Gastrocnemius medialis (tissue), 4 donors: ENCODE measurements around the gene CD63. TPM values are rescaled to one million over a fixed set of nuclear protein-coding genes. Genes with fewer than 3 reads are reported as not detected.
A peak's percentile ranks its signal among the peaks of the same experiment; 100 is the strongest.

ENCODE experiments used
- ATAC-seq, 2 donors: fragments of 150-250 bp; one replicate each; pipeline ENCODE4 v1.9.1; 2016
- DNase-seq, 2 donors: peaks; one replicate each; pipeline ENCODE4 v3.0.0-alpha.2; 2019
- H3K27ac ChIP-seq, 4 donors: fragments of 200-600 bp; sonication (generic); 1 replicate in 1 of 4; 2 replicates in 3 of 4; pipeline ENCODE4 v1.5.1; 2016 to 2018; ENCODE audit warnings: mild to moderate bottlenecking in 2 of 4, moderate library complexity in 1 of 4
- H3K27me3 ChIP-seq, 3 donors: fragments of 200-600 bp; sonication (generic) in 2 of 3; 1 replicate in 1 of 3; 2 replicates in 2 of 3; pipeline versions ENCODE4 v1.5.1 to v1.6.0; 2016 to 2019; ENCODE audit warnings: mild to moderate bottlenecking in 1 of 3, moderate library complexity in 1 of 3
- H3K36me3 ChIP-seq, 2 donors: fragments of 200-600 bp; sonication (generic) in 1 of 2; one replicate each; pipeline ENCODE4 v1.5.1; 2017 to 2018
- H3K4me1 ChIP-seq, 2 donors: fragments of 200-600 bp; sonication (generic) in 1 of 2; one replicate each; pipeline ENCODE4 v1.5.1; 2016 to 2017; ENCODE audit warnings: mild to moderate bottlenecking in 2 of 2
- H3K4me3 ChIP-seq, 4 donors: fragments of 200-600 bp; sonication (generic) in 3 of 4; 1 replicate in 1 of 4; 2 replicates in 3 of 4; pipeline ENCODE4 v1.5.1; 2016 to 2019; ENCODE audit warnings: mild to moderate bottlenecking in 2 of 4
- H3K9me3 ChIP-seq, 3 donors: fragments of 200-600 bp; sonication (generic) in 2 of 3; 1 replicate in 1 of 3; 2 replicates in 2 of 3; pipeline ENCODE4 v1.5.1; 2016 to 2019
- POLR2A ChIP-seq, 2 donors: fragments of 450-650 bp; IDR thresholded peaks; one replicate each; pipeline ENCODE4 v1.6.1; 2017; ENCODE audit warnings: antibody characterized with exemption in 2 of 2, mild to moderate bottlenecking in 2 of 2, moderate library complexity in 2 of 2
- in situ Hi-C, 4 donors: fragments of 200-750 bp; cut with MboI; loops; one replicate each; pipeline versions ENCODE4 v1.15.0 to v1.8.0; 2017; ENCODE audit warnings: low sequenced_read_pairs in 4 of 4
- intact Hi-C: fragments of 100-400 bp; cut with DNase I; formaldehyde crosslinking; loops from one replicate; pipeline ENCODE4 v1.15.1; 2023; ENCODE audit warnings: low total_unique reads
- total RNA-seq, 4 donors: library from RNA; depleted of rRNA; stranded (reverse); fragments of >200 nt; gene quantifications; one replicate each; pipeline versions ENCODE4 v1.1.0 to v1.2.3, GENCODE V29; 2016
- TF ChIP-seq, protein P1 (sequence below), 5 experiments: fragments of 450-650 bp in 3 of 5; fragments of 200-600 bp in 2 of 5; sonication (generic) in 2 of 5; IDR thresholded peaks in 4 of 5; conservative IDR thresholded peaks in 1 of 5; 1 replicate in 4 of 5; 2 replicates in 1 of 5; pipeline ENCODE4 v1.5.1; 2016 to 2019; ENCODE audit warnings: antibody characterized with exemption in 5 of 5, mild to moderate bottlenecking in 3 of 5, moderate library complexity in 3 of 5

Gene CD63
- total RNA-seq, 4 donors from 2014 or later: 423 to 1,107 (median 634) TPM

- Histone ChIP-seq H3K36me3 (peaks cover 0 to 50% of the 10 kb centered on the region in 2 donors), H3K4me1 (peaks cover 45 to 47% of the 10 kb centered on the region in 2 donors), H3K27ac (peak overlapping the region; percentile 87 to 96 (median 92)), H3K9me3 (no peaks in the 10 kb centered on the region), H3K27me3 (no peaks in the 10 kb centered on the region), H3K4me3 (no peak overlapping the region)
- intact Hi-C loops (loop anchor here (2.0 to 10.0 kb wide), 2 partner anchors 17 to 1415 kb away; partner anchors contain the start of genes CBX5 and HNRNPA1), in situ Hi-C loops (loop anchor here in 1 of 4 donors (25.0 kb wide), 1 partner anchor 1712 kb away; the partner anchor contains the start of gene HOXC10)
- ATAC-seq (no peak), DNase-seq (no peak)
- TF ChIP-seq POLR2A (IDR thresholded peaks at IDR 0.05): no peak
- TF ChIP-seq, protein P1, sequence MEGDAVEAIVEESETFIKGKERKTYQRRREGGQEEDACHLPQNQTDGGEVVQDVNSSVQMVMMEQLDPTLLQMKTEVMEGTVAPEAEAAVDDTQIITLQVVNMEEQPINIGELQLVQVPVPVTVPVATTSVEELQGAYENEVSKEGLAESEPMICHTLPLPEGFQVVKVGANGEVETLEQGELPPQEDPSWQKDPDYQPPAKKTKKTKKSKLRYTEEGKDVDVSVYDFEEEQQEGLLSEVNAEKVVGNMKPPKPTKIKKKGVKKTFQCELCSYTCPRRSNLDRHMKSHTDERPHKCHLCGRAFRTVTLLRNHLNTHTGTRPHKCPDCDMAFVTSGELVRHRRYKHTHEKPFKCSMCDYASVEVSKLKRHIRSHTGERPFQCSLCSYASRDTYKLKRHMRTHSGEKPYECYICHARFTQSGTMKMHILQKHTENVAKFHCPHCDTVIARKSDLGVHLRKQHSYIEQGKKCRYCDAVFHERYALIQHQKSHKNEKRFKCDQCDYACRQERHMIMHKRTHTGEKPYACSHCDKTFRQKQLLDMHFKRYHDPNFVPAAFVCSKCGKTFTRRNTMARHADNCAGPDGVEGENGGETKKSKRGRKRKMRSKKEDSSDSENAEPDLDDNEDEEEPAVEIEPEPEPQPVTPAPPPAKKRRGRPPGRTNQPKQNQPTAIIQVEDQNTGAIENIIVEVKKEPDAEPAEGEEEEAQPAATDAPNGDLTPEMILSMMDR (IDR thresholded peaks at IDR 0.05 in 4 of 5, conservative IDR thresholded peaks at IDR 0.05 in 1 of 5): no peak
Measured at GRCh38 chr12:55699471-55700055, 29.2 kb downstream of the CD63 start.

- ATAC-seq: no peak
- Histone ChIP-seq H3K27ac (peak overlapping the region; percentile 87 to 96 (median 92)), H3K27me3 (no peaks in the 10 kb centered on the region), H3K36me3 (peaks cover 0 to 56% of the 10 kb centered on the region in 2 donors), H3K4me3 (no peak overlapping the region), H3K4me1 (peaks cover 39 to 41% of the 10 kb centered on the region in 2 donors), H3K9me3 (no peaks in the 10 kb centered on the region)
- intact Hi-C loops: no loop called here
- in situ Hi-C loops: no loop called here
- peak in 1 of 2 donors; percentile 14 for DNase-seq
- TF ChIP-seq POLR2A (IDR thresholded peaks at IDR 0.05): no peak
- TF ChIP-seq, protein P1 (IDR thresholded peaks at IDR 0.05 in 4 of 5, conservative IDR thresholded peaks at IDR 0.05 in 1 of 5): no peak
Measured at GRCh38 chr12:55698965-55699364, 29.8 kb downstream of the CD63 start.

- ATAC-seq (no peak), DNase-seq (peak in 1 of 2 donors; percentile 11)
- Histone ChIP-seq H3K27me3 (no peaks in the 10 kb centered on the region), H3K4me3 (no peak overlapping the region), H3K36me3 (peaks cover 0 to 62% of the 10 kb centered on the region in 2 donors), H3K9me3 (no peaks in the 10 kb centered on the region), H3K4me1 (peaks cover 34 to 36% of the 10 kb centered on the region in 2 donors), H3K27ac (peak overlapping the region; percentile 87 to 96 (median 92))
- intact Hi-C loops (no loop called here), in situ Hi-C loops (no loop called here)
- TF ChIP-seq, protein P1 (IDR thresholded peaks at IDR 0.05 in 4 of 5, conservative IDR thresholded peaks at IDR 0.05 in 1 of 5): no peak
- no peak for TF ChIP-seq POLR2A (IDR thresholded peaks at IDR 0.05)
Measured at GRCh38 chr12:55698241-55698955, 30.4 kb downstream of the CD63 start.

GRCh38 chr12:55697686-55698085 is 31.1 kb downstream of the CD63 start:
- TF ChIP-seq, protein P1 (IDR thresholded peaks at IDR 0.05 in 4 of 5, conservative IDR thresholded peaks at IDR 0.05 in 1 of 5): no peak
- TF ChIP-seq POLR2A (IDR thresholded peaks at IDR 0.05): no peak
- Histone ChIP-seq H3K36me3 (peaks cover 0 to 69% of the 10 kb centered on the region in 2 donors), H3K4me3 (no peak overlapping the region), H3K9me3 (no peaks in the 10 kb centered on the region), H3K4me1 (peaks cover 28 to 29% of the 10 kb centered on the region in 2 donors), H3K27ac (peak overlapping the region; percentile 87 to 96 (median 92)), H3K27me3 (no peaks in the 10 kb centered on the region)
- DNase-seq: peak in 1 of 2 donors; percentile 11
- intact Hi-C loops (loop anchor here (1.0 kb wide), 1 partner anchor 11 kb away; no protein-coding TSS in a partner anchor), in situ Hi-C loops (no loop called here)
- ATAC-seq: no peak
